Measurements from ENCODE around the gene CCNE1.

- no peak for TF ChIP-seq MNT (conservative IDR thresholded peaks at IDR 0.05)
- TF ChIP-seq ZZZ3 (IDR thresholded peaks at IDR 0.05) = no peak
- no peak for TF ChIP-seq CREB1 (IDR thresholded peaks at IDR 0.05)
- no peak for TF ChIP-seq CREB1 (CRISPR knock-in tag; IDR thresholded peaks at IDR 0.05)
- no peak for TF ChIP-seq SNRNP70 (optimal IDR thresholded peaks at IDR 0.05; ENCODE audit: low read depth, low read length)
- TF ChIP-seq CTCF (IDR thresholded peaks at IDR 0.05 in 2 of 3, conservative IDR thresholded peaks at IDR 0.05 in 1 of 3; ENCODE audit: insufficient read depth in 2 of 3, low read depth in 1 of 3, low read length in 3 of 3) = no peak
- TF ChIP-seq, protein P1, sequence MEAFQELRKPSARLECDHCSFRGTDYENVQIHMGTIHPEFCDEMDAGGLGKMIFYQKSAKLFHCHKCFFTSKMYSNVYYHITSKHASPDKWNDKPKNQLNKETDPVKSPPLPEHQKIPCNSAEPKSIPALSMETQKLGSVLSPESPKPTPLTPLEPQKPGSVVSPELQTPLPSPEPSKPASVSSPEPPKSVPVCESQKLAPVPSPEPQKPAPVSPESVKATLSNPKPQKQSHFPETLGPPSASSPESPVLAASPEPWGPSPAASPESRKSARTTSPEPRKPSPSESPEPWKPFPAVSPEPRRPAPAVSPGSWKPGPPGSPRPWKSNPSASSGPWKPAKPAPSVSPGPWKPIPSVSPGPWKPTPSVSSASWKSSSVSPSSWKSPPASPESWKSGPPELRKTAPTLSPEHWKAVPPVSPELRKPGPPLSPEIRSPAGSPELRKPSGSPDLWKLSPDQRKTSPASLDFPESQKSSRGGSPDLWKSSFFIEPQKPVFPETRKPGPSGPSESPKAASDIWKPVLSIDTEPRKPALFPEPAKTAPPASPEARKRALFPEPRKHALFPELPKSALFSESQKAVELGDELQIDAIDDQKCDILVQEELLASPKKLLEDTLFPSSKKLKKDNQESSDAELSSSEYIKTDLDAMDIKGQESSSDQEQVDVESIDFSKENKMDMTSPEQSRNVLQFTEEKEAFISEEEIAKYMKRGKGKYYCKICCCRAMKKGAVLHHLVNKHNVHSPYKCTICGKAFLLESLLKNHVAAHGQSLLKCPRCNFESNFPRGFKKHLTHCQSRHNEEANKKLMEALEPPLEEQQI (IDR thresholded peaks at IDR 0.05) = no peak
- TF ChIP-seq, protein P2, sequence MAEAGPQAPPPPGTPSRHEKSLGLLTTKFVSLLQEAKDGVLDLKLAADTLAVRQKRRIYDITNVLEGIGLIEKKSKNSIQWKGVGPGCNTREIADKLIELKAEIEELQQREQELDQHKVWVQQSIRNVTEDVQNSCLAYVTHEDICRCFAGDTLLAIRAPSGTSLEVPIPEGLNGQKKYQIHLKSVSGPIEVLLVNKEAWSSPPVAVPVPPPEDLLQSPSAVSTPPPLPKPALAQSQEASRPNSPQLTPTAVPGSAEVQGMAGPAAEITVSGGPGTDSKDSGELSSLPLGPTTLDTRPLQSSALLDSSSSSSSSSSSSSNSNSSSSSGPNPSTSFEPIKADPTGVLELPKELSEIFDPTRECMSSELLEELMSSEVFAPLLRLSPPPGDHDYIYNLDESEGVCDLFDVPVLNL (CRISPR knock-in tag; IDR thresholded peaks at IDR 0.05; ENCODE audit: low read depth) = no peak
- TF ChIP-seq CREM (IDR thresholded peaks at IDR 0.05; ENCODE audit: low read depth) = no peak
- no peak for TF ChIP-seq BRCA1 (IDR thresholded peaks at IDR 0.05)
- no peak for TF ChIP-seq BRCA1 (CRISPR knock-in tag; IDR thresholded peaks at IDR 0.05)
Measured at GRCh38 chr19:29832801-29833200, 21.0 kb downstream of the CCNE1 start.
